Measurements from ENCODE around the gene NSUN6.

- TF ChIP-seq, protein P1, sequence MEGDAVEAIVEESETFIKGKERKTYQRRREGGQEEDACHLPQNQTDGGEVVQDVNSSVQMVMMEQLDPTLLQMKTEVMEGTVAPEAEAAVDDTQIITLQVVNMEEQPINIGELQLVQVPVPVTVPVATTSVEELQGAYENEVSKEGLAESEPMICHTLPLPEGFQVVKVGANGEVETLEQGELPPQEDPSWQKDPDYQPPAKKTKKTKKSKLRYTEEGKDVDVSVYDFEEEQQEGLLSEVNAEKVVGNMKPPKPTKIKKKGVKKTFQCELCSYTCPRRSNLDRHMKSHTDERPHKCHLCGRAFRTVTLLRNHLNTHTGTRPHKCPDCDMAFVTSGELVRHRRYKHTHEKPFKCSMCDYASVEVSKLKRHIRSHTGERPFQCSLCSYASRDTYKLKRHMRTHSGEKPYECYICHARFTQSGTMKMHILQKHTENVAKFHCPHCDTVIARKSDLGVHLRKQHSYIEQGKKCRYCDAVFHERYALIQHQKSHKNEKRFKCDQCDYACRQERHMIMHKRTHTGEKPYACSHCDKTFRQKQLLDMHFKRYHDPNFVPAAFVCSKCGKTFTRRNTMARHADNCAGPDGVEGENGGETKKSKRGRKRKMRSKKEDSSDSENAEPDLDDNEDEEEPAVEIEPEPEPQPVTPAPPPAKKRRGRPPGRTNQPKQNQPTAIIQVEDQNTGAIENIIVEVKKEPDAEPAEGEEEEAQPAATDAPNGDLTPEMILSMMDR (IDR thresholded peaks at IDR 0.05; ENCODE audit: borderline replicate concordance, extremely low read depth, low read length, poor library complexity, severe bottlenecking), result no peak
- TF ChIP-seq EZH2 (IDR thresholded peaks at IDR 0.05; ENCODE audit: borderline replicate concordance, low read depth, low read length, severe bottlenecking), result no peak
Observed at GRCh38 chr10:18611168-18611567, 40.2 kb downstream of the NSUN6 start.

Data from DND-41 (cell line).